Endometrium (tissue), 2 donors: ENCODE measurements around the gene FAM216A.
"Not testable (repeated sequence)": the region's sequence is repeated elsewhere in the genome, so short reads cannot be mapped to it uniquely, and the experiment has no call there.

ENCODE experiments used
- FAIRE-seq: peaks from 2 replicates; lab custom pipeline; 2012; peaks lifted over from hg19 to GRCh38; lab: Jason Lieb, UNC
- donor health status: control.
- donor health status: control.

The FAM216A gene

GRCh38 chr12:110468214-110469048 is at the start of gene FAM216A, which contains the start of gene GPN3:
FAM216A (plus strand) TSS chr12:110468845; CDS start chr12:110468876, 31 bp downstream.
GPN3 (minus strand) TSS chr12:110468257; CDS start chr12:110468203, 54 bp downstream.
- peak; percentile 94 for FAIRE-seq

- not testable (repeated sequence) for FAIRE-seq
Observed at GRCh38 chr12:110420644-110421043, 48.0 kb upstream of the FAM216A start.

GRCh38 chr12:110421159-110421661 is 47.4 kb upstream of the FAM216A start:
- no peak for FAIRE-seq

GRCh38 chr12:110421701-110422100 is 46.9 kb upstream of the FAM216A start:
- FAIRE-seq: no peak

GRCh38 chr12:110424237-110424636 is 44.4 kb upstream of the FAM216A start:
- FAIRE-seq: no peak

GRCh38 chr12:110426406-110426805 is 42.2 kb upstream of the FAM216A start:
- FAIRE-seq: peak; percentile 96

GRCh38 chr12:110429676-110430075 is 39.0 kb upstream of the FAM216A start:
- not testable (repeated sequence) for FAIRE-seq

GRCh38 chr12:110431957-110432587 is 36.6 kb upstream of the FAM216A start:
- peak; percentile 81 for FAIRE-seq

- no peak for FAIRE-seq
Observed at GRCh38 chr12:110436231-110436630, 32.4 kb upstream of the FAM216A start.

- no peak for FAIRE-seq
Observed at GRCh38 chr12:110444455-110444854, 24.2 kb upstream of the FAM216A start.

GRCh38 chr12:110449799-110450497 is 18.7 kb upstream of the FAM216A start, which contains the start of gene ARPC3:
ARPC3 (minus strand) TSS chr12:110450337; CDS start chr12:110450260, 77 bp downstream.
- FAIRE-seq: peak; percentile 65

GRCh38 chr12:110451263-110451662 is 17.4 kb upstream of the FAM216A start:
- FAIRE-seq: no peak

- no peak for FAIRE-seq
Observed at GRCh38 chr12:110453569-110454296, 14.9 kb upstream of the FAM216A start.

GRCh38 chr12:110458756-110459155 is 9.9 kb upstream of the FAM216A start:
- FAIRE-seq: no peak

- FAIRE-seq: not testable (repeated sequence)
Observed at GRCh38 chr12:110461189-110461588, 7.5 kb upstream of the FAM216A start.

GRCh38 chr12:110465024-110465423 is 3.6 kb upstream of the FAM216A start:
- FAIRE-seq: no peak

- not testable (repeated sequence) for FAIRE-seq
Observed at GRCh38 chr12:110465765-110466164, 2.9 kb upstream of the FAM216A start.

GRCh38 chr12:110466791-110467190 is 1.9 kb upstream of the FAM216A start:
- FAIRE-seq: no peak

- FAIRE-seq: no peak
Observed at GRCh38 chr12:110467847-110468213, 815 bp upstream of the FAM216A start.

- FAIRE-seq: no peak
Observed at GRCh38 chr12:110475426-110475825, 6.8 kb downstream of the FAM216A start.

- FAIRE-seq: no peak
Observed at GRCh38 chr12:110498984-110499706, 30.5 kb downstream of the FAM216A start.
